GM08714 (cell line): ENCODE data around the gene RNF187.

Experiments used
- H3K4me3 ChIP-seq: fragments of 200-500 bp; sonication (Bioruptor generic); 2 replicates; pipeline ENCODE4 v1.5.1; 2014; ENCODE audit warnings: mild to moderate bottlenecking, low read length, inconsistent platforms
- ZNF274 ChIP-seq: IDR thresholded peaks from 2 replicates; pipeline ENCODE4 v1.6.1; 2012; ENCODE audit warnings: mild to moderate bottlenecking, low read depth, low read length

RNF187 gene

DNA sequence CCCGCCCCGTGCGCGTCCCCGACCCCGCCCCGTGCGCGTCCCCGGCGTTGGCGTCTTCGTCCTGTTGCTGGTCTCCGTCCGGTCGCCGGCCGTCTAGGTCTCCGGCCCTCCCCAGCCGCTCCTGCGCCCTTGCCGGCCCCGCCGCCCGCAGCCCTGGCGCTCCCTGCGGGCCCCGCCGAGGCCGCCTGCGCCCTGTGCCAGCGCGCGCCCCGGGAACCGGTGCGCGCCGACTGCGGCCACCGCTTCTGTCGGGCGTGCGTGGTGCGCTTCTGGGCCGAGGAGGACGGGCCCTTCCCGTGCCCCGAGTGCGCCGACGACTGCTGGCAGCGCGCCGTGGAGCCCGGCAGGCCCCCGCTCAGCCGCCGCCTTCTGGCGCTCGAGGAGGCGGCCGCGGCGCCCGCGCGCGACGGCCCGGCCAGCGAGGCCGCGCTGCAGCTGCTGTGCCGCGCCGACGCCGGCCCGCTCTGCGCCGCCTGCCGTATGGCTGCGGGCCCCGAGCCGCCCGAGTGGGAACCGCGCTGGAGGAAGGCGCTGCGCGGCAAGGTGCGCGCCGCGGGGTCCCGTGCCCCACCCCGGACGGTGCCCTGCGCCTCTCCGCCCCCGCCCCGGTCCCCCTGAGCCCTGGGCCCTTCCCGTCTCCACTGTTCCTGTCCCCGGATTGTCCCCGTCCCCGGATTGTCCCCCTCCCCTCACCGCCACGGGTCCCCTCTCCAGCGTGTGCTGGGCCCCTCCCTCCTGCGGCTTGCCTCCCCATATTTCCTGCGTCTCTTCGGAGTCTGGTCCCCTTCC is at the start of gene RNF187:
RNF187 (plus strand) TSS at position 47 of the 789 bp plus-strand sequence.
- TF ChIP-seq ZNF274: no peak
- peak within 1 kb of the TSS; percentile 89 for H3K4me3 ChIP-seq

DNA sequence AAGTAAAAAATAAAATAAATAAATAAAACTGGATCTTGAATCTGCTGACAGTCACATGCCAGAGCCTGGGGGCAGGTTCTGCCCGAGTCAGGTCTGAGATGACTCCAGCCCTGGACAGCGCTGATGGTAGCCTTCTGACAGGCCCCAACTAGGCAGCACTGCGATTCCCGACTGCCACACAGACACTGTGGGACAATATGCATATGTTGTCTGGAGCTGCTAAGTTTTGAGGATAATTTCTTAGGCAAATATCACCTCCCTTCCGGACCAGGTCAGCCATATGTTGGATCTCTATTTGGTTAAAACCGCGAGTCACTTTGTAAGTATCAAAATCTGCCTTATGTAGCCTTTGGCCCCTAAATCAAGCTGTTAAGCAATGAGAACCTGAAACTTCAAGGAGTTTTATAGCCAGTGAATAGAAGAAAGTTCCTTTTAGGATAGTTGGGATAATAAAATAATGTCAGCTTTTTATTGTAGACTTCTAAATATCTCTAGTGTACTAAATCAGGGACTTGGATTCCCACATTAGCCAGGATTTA is 49.7 kb upstream of the RNF187 start:
- TF ChIP-seq ZNF274: no peak
- no peak overlapping the region for H3K4me3 ChIP-seq

DNA sequence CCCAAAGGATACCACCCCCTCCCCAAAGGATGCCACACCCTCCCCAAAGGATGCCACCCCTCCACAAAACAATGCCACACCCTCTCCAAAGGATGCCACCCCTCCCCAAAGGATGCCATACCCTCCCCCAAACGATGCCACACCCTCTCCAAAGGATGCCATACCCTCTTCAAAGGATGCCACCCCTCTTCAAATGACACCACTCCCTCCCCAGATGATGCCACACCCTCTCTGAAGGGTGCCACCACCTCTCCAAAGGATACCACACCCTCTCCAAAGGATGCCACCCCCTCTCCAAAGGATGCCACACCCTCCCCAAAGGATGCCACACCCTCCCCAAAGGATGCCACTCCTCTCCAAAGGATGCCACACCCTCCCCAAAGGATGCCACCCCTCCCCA is 48.9 kb upstream of the RNF187 start:
- no peak for TF ChIP-seq ZNF274
- no peak overlapping the region for H3K4me3 ChIP-seq

GRCh38 chr1:228440761-228441500 is 46.3 kb upstream of the RNF187 start:
- H3K4me3 ChIP-seq: no peak overlapping the region
- TF ChIP-seq ZNF274: no peak

DNA sequence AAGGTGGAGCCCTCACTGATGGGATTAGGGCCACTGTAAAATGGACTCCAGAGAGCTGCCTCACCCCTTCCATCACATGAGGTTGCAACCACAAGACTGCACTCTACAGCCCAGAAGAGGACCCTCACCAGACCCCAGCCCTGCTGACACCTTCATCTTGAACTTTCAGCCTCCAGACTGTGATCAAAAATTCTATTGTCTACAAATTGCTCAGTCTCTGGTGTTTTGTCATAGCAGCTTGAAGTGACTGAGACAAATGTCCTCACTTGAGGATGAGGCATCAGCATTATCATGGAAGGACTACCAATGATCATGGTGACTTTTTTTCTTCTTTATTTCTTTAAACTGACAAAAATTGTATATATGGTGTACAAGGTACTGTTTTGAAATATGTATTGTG is 43.8 kb upstream of the RNF187 start:
- H3K4me3 ChIP-seq: no peak overlapping the region
- TF ChIP-seq ZNF274: no peak

DNA sequence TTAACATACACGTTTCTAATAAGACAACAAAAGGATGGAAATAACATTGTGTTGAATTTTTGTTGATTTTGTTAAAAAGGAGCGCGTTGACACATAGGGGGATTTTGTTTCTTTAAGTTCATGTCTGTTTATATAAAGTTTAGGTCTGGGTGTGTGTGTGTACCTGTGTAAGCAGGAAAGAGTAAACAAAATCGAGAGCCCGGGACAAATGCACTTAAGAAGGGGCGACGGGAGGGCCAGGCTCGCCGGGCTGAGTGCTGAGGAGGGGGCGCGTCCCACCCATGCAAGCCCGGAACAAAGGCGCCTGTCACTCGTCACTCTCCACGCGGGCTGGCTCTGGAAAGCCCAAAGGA is 41.7 kb upstream of the RNF187 start:
- TF ChIP-seq ZNF274: no peak
- H3K4me3 ChIP-seq: no peak overlapping the region; the same call in 1 of the 2 replicates

DNA sequence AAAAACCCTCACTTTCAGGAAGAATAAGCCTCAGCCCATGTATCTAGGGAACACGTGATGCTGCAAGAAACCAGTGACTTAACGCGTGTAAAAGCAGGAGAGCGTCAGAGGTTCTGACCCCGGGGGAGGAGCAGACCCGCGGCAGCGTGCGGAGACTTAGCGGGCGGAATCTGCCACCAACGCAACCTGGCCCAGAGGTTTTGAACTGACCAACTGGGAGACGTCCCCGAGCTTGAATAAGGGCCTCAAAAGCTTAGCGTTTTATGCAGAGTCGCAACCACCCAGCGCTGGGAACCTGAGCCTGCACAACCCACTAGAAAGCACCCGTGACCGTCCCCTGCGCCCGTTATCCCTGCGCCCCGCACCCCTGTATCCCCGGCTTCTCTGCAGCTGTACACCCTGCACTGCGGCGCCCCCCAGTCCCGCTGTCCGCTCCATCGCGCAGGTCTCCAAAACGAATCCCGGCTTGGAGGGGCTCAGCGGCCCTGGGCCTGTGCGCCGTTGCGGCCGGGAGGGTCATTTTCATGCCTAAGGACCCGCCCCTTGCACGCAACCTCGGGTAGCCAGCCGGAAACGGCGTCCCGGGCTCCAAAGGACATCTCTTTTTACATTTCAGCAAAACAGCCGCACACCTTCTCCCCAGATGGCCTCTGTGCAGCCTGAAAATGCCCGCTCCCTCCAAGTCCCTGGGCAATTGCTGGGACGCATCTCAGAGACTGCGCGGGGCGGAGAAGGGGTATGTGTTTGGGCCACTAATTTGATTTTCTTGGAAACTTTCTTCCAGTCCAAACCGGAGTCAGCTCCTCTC is 41.1 kb upstream of the RNF187 start:
- no peak overlapping the region; the same call in 1 of the 2 replicates for H3K4me3 ChIP-seq
- no peak for TF ChIP-seq ZNF274

GRCh38 chr1:228446852-228447251 is 40.3 kb upstream of the RNF187 start:
- TF ChIP-seq ZNF274: no peak
- no peak overlapping the region for H3K4me3 ChIP-seq

- no peak overlapping the region for H3K4me3 ChIP-seq
- no peak for TF ChIP-seq ZNF274
These were observed 38.8 kb upstream of the RNF187 start for GRCh38 chr1:228448372-228448771.

GRCh38 chr1:228450200-228450599 is 37.0 kb upstream of the RNF187 start:
- H3K4me3 ChIP-seq: no peak overlapping the region
- TF ChIP-seq ZNF274: no peak

- no peak overlapping the region for H3K4me3 ChIP-seq
- no peak for TF ChIP-seq ZNF274
These were observed 34.8 kb upstream of the RNF187 start for GRCh38 chr1:228452194-228453021.

GRCh38 chr1:228453022-228453560 is 34.1 kb upstream of the RNF187 start:
- no peak overlapping the region for H3K4me3 ChIP-seq
- no peak for TF ChIP-seq ZNF274

DNA sequence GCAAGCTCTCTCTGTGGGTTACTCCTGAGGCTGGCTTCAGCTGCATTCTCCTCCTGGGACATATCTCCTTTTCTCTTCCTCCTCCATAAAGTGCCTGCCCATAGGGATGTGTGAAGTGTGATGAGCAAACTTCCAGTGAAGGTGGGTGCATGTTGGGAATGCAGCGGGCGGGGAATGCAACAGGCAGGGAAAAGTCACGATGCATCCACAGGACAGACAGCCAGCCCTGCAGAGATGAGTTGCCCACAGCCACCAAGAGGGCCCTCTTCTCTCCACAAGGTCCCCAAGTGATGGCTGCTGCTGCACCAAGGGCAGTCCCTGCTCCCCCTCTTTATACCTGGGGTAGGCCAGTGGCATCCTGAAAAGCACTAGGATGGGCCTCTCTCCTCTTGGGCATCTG is 33.6 kb upstream of the RNF187 start:
- TF ChIP-seq ZNF274: no peak
- H3K4me3 ChIP-seq: no peak overlapping the region

- no peak overlapping the region for H3K4me3 ChIP-seq
- TF ChIP-seq ZNF274: no peak
These were observed 32.9 kb upstream of the RNF187 start for GRCh38 chr1:228454238-228454637.
